GM06990 (cell line): Measurements from ENCODE around the gene NEK6.

Experiments
- DNase-seq: peaks from one replicate; pipeline ENCODE4 v3.0.0-alpha.2; 2011; ENCODE audit not compliant: insufficient read length; ENCODE audit errors: extremely low read depth
- H3K27me3 ChIP-seq: replicated peaks from 2 replicates; pipeline ENCODE4 v1.6.0; 2011; ENCODE audit warnings: low read length; ENCODE audit not compliant: control insufficient read depth, insufficient read depth
- H3K36me3 ChIP-seq: 2 replicates; pipeline ENCODE4 v1.5.1; 2011; ENCODE audit warnings: low read length; ENCODE audit not compliant: control insufficient read depth, insufficient read depth
- H3K4me3 ChIP-seq: replicated peaks from 2 replicates; pipeline ENCODE4 v1.5.1; 2011; ENCODE audit warnings: low read depth, mild to moderate bottlenecking, control low read depth, low read length
- TF ChIP-seq, protein P1 (sequence below): IDR thresholded peaks from 2 replicates; pipeline ENCODE4 v1.5.1; 2011; ENCODE audit warnings: low read length, control low read depth, mild to moderate bottlenecking, inconsistent platforms; ENCODE audit not compliant: insufficient read depth, poor library complexity, severe bottlenecking

NEK6 gene

DNA sequence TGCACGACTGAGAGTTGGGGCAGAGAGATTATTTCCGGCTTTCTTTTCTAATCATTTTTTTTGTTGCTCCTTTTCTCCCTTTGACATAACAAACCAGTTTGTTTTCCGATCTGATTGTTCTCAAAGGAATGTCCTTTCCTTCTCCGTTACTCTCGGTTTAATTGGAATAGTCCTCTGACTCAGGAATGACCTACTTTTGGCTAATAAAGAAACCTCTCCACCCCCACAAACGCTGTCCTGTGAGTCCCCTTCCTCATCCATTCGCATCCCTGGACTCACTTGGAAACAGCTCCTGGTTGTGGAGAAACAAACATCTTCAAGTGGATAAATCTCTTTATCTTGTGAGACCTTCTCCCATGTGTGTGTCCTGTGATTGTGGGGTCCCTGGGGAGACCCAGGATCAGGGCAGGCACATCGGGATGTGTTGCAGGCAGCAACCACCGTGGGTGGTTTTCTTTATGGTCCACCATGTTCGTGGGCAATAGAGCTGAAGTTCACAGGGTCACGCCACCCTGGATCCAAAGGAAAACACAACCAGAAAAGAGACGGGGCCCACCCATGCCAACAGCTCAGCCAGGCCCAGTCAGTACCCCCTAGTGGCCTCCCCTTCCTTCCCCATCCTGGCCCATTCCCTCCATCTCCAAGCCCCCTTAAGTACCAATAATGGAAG, 45.2 kb upstream of the NEK6 start:
- DNase-seq: no peak
- no peaks in the 10 kb centered on the region for H3K27me3 ChIP-seq
- no peak overlapping the region for H3K4me3 ChIP-seq
- TF ChIP-seq, protein P1, sequence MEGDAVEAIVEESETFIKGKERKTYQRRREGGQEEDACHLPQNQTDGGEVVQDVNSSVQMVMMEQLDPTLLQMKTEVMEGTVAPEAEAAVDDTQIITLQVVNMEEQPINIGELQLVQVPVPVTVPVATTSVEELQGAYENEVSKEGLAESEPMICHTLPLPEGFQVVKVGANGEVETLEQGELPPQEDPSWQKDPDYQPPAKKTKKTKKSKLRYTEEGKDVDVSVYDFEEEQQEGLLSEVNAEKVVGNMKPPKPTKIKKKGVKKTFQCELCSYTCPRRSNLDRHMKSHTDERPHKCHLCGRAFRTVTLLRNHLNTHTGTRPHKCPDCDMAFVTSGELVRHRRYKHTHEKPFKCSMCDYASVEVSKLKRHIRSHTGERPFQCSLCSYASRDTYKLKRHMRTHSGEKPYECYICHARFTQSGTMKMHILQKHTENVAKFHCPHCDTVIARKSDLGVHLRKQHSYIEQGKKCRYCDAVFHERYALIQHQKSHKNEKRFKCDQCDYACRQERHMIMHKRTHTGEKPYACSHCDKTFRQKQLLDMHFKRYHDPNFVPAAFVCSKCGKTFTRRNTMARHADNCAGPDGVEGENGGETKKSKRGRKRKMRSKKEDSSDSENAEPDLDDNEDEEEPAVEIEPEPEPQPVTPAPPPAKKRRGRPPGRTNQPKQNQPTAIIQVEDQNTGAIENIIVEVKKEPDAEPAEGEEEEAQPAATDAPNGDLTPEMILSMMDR: no peak
- H3K36me3 ChIP-seq: no peaks in the 10 kb centered on the region

DNA sequence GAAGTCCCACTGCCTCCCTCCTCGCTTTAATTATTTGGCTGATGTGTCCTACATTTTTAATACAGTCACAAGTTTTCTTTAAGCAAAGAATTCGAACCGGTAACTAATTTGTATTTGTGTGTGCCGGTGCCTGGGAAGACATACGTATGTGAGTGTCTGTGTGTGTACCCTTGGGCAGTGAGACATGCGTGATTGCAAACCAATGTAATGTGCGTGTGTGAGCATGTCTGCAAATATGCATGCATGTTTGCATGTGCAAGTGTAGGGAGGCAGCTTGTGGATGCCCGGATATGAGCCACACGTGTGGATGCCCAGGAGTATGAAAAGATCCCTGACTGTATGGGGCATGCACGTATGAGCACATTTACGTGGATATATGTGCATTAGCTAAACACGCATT, 44.4 kb upstream of the NEK6 start:
- Histone ChIP-seq H3K36me3 (no peaks in the 10 kb centered on the region), H3K4me3 (no peak overlapping the region), H3K27me3 (no peaks in the 10 kb centered on the region)
- DNase-seq: no peak
- TF ChIP-seq, protein P1: no peak

DNA sequence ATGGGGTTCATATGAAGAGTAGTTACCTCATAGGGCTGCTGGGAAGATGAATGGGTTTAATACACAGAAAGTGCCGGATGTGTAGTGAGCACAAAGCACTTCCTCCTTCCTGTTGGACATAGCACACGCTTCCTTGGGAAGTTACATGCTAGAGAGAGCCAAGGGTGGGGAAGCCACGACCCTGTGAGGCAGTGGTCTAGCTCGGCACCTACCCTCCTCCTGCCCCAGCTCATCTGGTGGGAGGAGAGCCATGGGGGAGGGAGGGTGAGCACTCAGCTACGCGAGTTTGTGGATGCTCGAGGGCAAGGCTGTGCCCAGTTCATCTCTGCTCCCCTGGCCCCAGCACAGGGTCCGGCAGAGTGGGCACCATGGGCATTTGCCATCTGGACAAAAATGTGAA, 43.6 kb upstream of the NEK6 start:
- no peaks in the 10 kb centered on the region for H3K27me3 ChIP-seq
- H3K36me3 ChIP-seq: no peaks in the 10 kb centered on the region
- DNase-seq: no peak
- no peak overlapping the region for H3K4me3 ChIP-seq
- TF ChIP-seq, protein P1: no peak

DNA sequence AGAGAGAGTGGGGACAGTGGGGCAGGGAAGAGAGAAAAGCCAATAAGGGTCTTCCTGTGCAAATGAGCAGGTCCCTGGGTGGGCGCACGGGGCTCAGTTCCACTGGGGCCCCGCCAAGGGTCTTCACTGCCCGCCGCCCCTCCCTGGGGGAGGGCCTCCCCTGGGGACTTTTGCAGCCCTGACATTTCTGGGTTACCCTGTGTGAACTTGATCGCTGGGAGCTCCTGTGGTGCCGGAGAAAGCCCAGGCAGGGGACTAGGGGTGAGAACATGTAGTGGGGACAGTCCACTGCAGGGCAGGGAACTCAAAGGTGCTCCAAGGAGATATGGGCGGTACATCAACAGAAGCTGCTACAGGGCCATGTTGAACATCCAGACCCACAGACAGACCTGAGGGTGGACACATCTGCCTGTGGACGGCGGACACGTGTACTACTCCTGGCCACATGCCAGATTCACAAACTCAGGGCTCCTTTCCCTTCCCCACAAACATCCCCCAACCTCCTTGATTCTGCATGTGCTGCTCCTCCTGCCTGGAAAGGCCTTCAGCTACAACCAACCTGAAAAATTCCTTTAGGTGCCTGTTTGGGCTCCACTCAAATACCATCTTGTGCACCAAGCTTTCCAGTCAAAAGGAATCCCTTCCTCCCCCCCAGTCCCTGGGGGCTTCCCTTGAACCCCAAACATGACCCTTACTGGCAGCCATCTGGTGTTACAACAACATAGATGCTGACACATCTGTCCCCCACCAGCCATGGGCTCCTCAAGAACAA, 43.0 kb upstream of the NEK6 start:
- Histone ChIP-seq H3K4me3 (no peak overlapping the region), H3K27me3 (no peaks in the 10 kb centered on the region), H3K36me3 (no peaks in the 10 kb centered on the region)
- TF ChIP-seq, protein P1: no peak
- DNase-seq: no peak

DNA sequence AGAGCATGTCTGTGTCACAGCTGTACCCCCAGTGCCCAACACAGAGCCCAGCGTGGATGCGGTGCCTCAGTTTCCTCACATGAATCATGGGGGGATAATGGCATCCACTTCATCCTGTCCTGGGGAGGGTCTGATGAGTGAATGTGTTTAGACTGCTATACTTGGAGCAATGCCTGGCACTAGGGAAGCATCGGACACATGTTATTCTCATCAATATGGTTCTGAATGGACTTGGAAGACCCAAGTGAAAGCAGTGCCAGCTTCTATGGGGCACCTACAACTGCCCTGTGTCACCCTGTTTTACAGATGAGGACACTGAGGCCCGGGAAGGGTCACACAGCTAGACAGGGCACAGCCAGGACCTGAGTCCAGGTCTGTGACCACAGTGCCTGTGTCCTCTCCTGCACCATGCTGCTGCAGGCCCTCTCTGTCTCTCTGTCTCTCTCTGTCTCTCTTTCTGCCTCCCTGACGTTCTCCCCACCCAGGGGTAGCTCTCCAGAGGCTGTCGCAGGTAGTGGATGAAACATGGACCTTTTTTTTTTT, 42.3 kb upstream of the NEK6 start:
- DNase-seq: no peak
- no peaks in the 10 kb centered on the region for H3K27me3 ChIP-seq
- no peak overlapping the region for H3K4me3 ChIP-seq
- TF ChIP-seq, protein P1: no peak
- H3K36me3 ChIP-seq: no peaks in the 10 kb centered on the region
